Spinal cord (tissue), 10 donors: ENCODE measurements around the gene DGKI. TPM values are rescaled to one million over a fixed set of nuclear protein-coding genes. Genes with fewer than 3 reads are reported as not detected.

Experiments
- DNase-seq, 6 donors: peaks; one replicate each; pipeline versions ENCODE4 v3.0.0 to v3.0.0-alpha.2; 2013 to 2015; ENCODE audit warnings: low spot score in 6 of 6, low read depth in 4 of 6
- H3K27ac ChIP-seq: one replicate; pipeline ENCODE4 v1.5.1; 2013; ENCODE audit warnings: low read depth, low read length, control low read depth
- H3K27me3 ChIP-seq: one replicate; pipeline ENCODE4 v1.6.1; 2013; ENCODE audit warnings: low read length; ENCODE audit not compliant: control insufficient read depth, insufficient read depth
- H3K36me3 ChIP-seq: one replicate; pipeline ENCODE4 v1.6.1; 2013; ENCODE audit warnings: low read length; ENCODE audit not compliant: control insufficient read depth, insufficient read depth
- H3K4me1 ChIP-seq: one replicate; pipeline ENCODE4 v1.6.1; 2013; ENCODE audit warnings: low read length; ENCODE audit not compliant: control insufficient read depth, insufficient read depth
- H3K4me3 ChIP-seq: one replicate; pipeline ENCODE4 v1.5.1; 2013; ENCODE audit warnings: low read depth, low read length, control low read depth
- H3K9me3 ChIP-seq: one replicate; pipeline ENCODE4 v1.6.1; 2013; ENCODE audit warnings: low read length; ENCODE audit not compliant: control insufficient read depth, insufficient read depth
- WGBS: methylation state at CpG from one replicate; pipeline ENCODE4 v1.1.5; 2013; ENCODE audit warnings: missing lambda C conversion rate; ENCODE audit not compliant: insufficient coverage; 5-methylcytosine and 5-hydroxymethylcytosine counted together
- polyA plus RNA-seq, 2 donors: library from polyadenylated mRNA; unstranded; fragments of 120-200 nt; gene quantifications; one replicate each; pipeline ENCODE4 v1.2.1, GENCODE V29; 2013; ENCODE audit not compliant: insufficient read length in 2 of 2
- total RNA-seq, 2 donors: library from RNA; depleted of rRNA in 1 of 2; stranded (reverse); fragments of 120-200 nt in 1 of 2; fragments of >200 nt in 1 of 2; gene quantifications; one replicate each; pipeline versions ENCODE4 v1.2.3 to v1.2.4, GENCODE V29; 2013 to 2014
- donor health status: healthy.

DGKI gene
- total and polyA plus RNA-seq, 4 donors, result 12.4 to 75.0 (median 22.7) TPM

GRCh38 chr7:137585591-137585990 lies 261.2 kb downstream of the DGKI start:
- Histone ChIP-seq H3K9me3 (no peaks in the 10 kb centered on the region), H3K27ac (no peak overlapping the region), H3K27me3 (no peaks in the 10 kb centered on the region), H3K36me3 (no peaks in the 10 kb centered on the region), H3K4me3 (no peak overlapping the region), H3K4me1 (peaks cover 6% of the 10 kb centered on the region)
- 60% methylated on average over 1 of the region's 3 CpGs for WGBS
- DNase-seq, result no peak

DNA sequence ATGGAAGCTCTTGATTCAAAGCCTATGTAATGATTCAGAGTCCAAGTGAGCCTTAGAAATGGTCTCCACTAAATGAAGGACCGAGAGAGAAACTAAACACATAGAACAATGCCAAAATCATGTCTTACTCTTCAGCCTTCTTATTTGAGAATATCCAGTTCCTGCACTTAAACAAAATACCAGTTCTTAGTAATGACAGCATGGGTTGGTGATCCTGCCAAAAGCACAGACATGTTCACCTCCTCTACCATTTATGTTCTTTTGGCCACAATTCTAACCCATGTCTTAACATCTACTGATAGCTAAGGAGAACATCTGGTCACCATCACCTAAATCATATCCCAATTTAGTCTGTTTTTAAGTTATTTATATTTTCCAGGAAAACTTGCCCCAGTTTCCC lies 263.6 kb downstream of the DGKI start:
- Histone ChIP-seq H3K36me3 (no peaks in the 10 kb centered on the region), H3K9me3 (no peaks in the 10 kb centered on the region), H3K27me3 (no peaks in the 10 kb centered on the region), H3K4me1 (no peaks in the 10 kb centered on the region), H3K4me3 (no peak overlapping the region), H3K27ac (no peak overlapping the region)
- DNase-seq, result no peak
- WGBS, result 100% methylated on average over 1 of the region's 1 CpG

DNA sequence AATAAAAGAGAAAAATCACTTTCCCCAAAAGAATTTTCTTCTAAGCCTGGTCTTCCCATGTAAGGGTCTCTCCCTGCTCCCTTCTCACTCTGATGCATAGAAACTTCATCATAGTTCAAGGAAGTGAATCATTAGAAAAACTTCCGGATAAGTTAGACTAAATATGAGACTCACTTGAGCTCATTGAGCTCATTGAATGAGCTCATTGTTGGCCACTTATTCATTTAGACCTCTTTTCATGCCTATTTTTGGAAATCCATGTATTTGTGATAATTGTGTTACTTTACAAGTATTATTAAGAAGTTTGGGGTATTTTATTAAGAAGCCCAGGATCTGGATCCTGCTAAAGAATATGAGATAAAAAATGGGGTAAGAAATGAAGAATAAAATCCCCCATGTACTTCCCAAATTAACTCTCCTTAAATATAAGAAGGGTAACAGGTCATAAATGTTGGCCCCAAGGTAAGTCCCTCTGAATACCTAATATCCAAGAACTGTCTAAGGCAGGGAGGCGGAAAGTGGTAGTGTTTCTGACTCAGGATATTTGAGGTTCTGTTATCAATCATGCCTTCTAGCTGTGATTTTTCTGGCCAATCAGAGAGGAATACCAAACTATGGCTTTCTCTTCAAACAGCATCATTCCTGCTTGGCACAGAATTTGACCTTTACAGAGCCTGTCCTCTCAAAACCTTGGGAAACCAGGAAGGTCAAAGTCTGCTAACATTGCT lies 266.7 kb downstream of the DGKI start:
- no CpG with 5 or more reads among the region's 2 CpGs for WGBS
- Histone ChIP-seq H3K27ac (no peak overlapping the region), H3K27me3 (no peaks in the 10 kb centered on the region), H3K9me3 (no peaks in the 10 kb centered on the region), H3K36me3 (no peaks in the 10 kb centered on the region), H3K4me1 (no peaks in the 10 kb centered on the region), H3K4me3 (no peak overlapping the region)
- no peak for DNase-seq

DNA sequence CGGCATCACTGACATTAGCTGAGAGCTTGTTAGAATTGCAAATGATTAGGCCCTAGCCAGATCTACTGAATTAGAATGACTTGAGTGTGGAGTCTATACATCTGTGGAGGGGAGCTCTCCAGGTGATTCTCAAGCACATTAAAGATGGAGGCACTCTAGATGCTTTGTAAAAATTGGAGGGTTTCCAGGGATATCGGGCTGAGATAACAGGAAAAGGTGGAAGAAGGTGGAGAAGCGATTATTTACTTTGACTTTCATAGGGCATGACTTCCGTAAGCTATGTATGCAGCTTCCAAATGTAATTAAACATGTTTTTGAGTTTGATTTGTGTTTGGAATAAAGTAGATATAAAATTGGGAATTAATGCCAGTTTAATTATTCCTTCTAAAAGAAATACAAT lies 268.2 kb downstream of the DGKI start:
- H3K36me3 ChIP-seq, result no peaks in the 10 kb centered on the region
- WGBS, result 73% methylated on average over 3 of the region's 4 CpGs

DNA sequence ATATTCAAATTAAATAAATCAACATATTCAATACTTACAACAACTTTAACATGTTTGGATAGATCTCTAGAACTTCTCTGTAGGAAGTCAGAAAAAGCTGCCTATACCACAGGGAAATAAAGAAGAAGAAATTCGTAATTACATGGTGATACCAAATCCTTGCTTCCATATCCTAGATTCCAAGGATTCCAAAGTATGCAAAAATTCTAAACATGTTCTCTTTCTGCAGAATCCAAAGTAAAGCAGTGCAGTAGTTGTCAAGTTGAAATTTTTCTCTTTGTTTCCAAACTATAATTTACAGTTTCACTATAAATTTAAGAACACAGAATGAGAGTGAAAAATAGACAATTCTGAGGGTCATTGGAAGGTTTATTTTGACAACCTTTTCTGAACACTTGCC lies 269.6 kb downstream of the DGKI start:
- Histone ChIP-seq H3K36me3 (no peaks in the 10 kb centered on the region), H3K4me1 (no peaks in the 10 kb centered on the region), H3K9me3 (no peaks in the 10 kb centered on the region), H3K27ac (no peak overlapping the region), H3K27me3 (no peaks in the 10 kb centered on the region), H3K4me3 (no peak overlapping the region)
- WGBS, result no CpG with 5 or more reads among the region's 1 CpG
- DNase-seq, result no peak

More for the DNA sequence above, 268.2 kb downstream of the DGKI start:
- no peaks in the 10 kb centered on the region for H3K9me3 ChIP-seq
- no peak for DNase-seq
- no peaks in the 10 kb centered on the region for H3K4me1 ChIP-seq
- H3K27me3 ChIP-seq, result no peaks in the 10 kb centered on the region
- no peak overlapping the region for H3K4me3 ChIP-seq
- no peak overlapping the region for H3K27ac ChIP-seq

GRCh38 chr7:137576481-137576880 lies 270.3 kb downstream of the DGKI start:
- Histone ChIP-seq H3K36me3 (no peaks in the 10 kb centered on the region), H3K27ac (no peak overlapping the region), H3K27me3 (no peaks in the 10 kb centered on the region), H3K4me1 (no peaks in the 10 kb centered on the region), H3K4me3 (no peak overlapping the region), H3K9me3 (no peaks in the 10 kb centered on the region)
- no peak for DNase-seq
- WGBS, result no CpG with 5 or more reads among the region's 3 CpGs

- Histone ChIP-seq H3K27ac (no peak overlapping the region), H3K4me1 (no peaks in the 10 kb centered on the region), H3K36me3 (no peaks in the 10 kb centered on the region), H3K27me3 (no peaks in the 10 kb centered on the region), H3K4me3 (no peak overlapping the region), H3K9me3 (no peaks in the 10 kb centered on the region)
- DNase-seq, result no peak
Observed at GRCh38 chr7:137574812-137575211, 272.0 kb downstream of the DGKI start.

DNA sequence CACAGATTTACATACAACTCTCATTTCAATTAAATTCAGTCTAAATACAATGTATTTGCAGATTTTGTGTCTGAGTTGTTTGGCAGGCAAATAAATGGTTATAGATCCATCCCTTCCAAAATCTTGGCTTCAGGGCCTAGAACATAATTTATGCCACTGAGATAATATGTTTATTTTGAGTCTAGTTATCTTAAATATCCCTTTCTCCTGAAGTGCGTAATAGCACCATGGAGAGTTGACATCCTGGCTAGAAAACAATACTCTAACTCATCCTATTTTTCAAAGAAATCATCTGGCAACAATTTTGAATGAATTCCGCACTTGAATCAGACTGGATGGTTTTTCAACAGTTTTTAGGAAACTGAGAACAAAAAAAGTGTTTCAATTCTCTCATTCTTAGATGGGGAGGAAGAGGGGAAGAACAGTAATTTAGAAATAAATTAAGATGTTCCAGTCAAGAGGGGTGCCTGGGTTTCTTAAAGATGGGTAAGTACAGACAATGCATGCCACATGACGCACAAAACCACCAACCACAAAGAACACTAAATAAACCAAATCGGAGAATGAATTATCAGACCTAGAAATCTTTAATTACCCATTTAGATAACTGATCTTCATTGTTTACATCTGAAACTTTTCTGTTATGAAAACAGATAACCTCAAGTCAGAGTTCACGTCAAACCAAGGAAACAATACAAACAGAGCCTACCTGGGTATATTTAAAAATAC lies 274.6 kb downstream of the DGKI start:
- DNase-seq, result peak in 2 of 6 donors; percentile 23 to 44
- H3K27ac ChIP-seq, result no peak overlapping the region

DNA sequence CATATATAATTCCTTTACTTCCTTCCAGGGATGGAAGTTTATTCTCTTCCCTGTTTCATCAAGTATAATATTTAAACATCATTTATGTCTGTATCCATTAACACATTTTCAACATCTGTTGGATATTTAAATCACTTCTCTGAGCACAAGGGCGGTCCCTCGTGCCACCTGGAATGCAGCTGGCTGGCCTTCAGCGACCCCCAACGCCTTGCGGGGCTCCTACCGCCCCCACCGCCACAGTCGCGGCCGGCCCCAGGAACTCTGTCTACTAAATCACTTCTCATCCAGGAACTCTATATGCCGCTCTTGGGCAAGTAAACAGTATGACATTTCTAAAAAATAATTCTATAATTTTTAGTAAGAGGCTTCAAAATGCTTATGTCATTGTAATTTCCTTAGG lies 282.1 kb downstream of the DGKI start:
- 20% methylated on average over 2 of the region's 11 CpGs for WGBS
- H3K27ac ChIP-seq, result no peak overlapping the region

More for the DNA sequence above, 274.6 kb downstream of the DGKI start:
- H3K4me1 ChIP-seq, result no peaks in the 10 kb centered on the region
- no peaks in the 10 kb centered on the region for H3K9me3 ChIP-seq
- H3K4me3 ChIP-seq, result no peak overlapping the region
- H3K27me3 ChIP-seq, result no peaks in the 10 kb centered on the region
- WGBS, result 100% methylated on average over 1 of the region's 5 CpGs
- H3K36me3 ChIP-seq, result peaks cover 3% of the 10 kb centered on the region

DNA sequence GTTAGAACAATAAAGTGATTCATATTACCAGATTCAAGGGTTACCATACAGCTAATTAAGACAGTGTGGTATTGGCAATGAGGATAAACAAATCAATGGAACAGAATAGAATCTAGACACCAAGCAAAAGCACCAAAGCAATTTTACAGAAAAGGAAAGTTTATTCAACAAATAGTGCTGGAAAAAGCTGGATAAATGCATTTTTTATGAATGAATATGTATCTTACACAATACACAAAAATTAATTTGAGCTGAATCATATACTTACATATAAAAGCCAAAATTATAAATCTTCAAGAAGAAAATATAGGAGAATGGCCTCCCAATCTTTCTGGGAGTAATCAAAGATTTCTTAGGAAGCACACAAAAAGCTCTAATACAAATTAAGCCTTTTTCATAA lies 282.8 kb downstream of the DGKI start:
- H3K27me3 ChIP-seq, result no peaks in the 10 kb centered on the region
- H3K27ac ChIP-seq, result no peak overlapping the region
- DNase-seq, result no peak
- H3K4me3 ChIP-seq, result no peak overlapping the region
- H3K36me3 ChIP-seq, result peaks cover 6% of the 10 kb centered on the region
- no peaks in the 10 kb centered on the region for H3K4me1 ChIP-seq
- H3K9me3 ChIP-seq, result no peaks in the 10 kb centered on the region

More for the DNA sequence above, 282.1 kb downstream of the DGKI start:
- no peaks in the 10 kb centered on the region for H3K9me3 ChIP-seq
- no peak overlapping the region for H3K4me3 ChIP-seq
- DNase-seq, result no peak
- H3K4me1 ChIP-seq, result no peaks in the 10 kb centered on the region
- H3K36me3 ChIP-seq, result peaks cover 6% of the 10 kb centered on the region
- no peaks in the 10 kb centered on the region for H3K27me3 ChIP-seq
